K562 (cell line): ENCODE data around the gene PAFAH2. TPM values are rescaled to one million over a fixed set of nuclear protein-coding genes. Genes with fewer than 3 reads are reported as not detected.

Source experiments
- CEBPG ChIP-seq, 3 experiments: fragments of 200-800 bp in 1 of 3; sonication (Bioruptor generic) in 1 of 3; sonication (generic) in 1 of 3; formaldehyde crosslinking in 1 of 3; IDR thresholded peaks in 2 of 3; conservative IDR thresholded peaks in 1 of 3; 2 replicates each; pipeline versions ENCODE4 v1.6.1 to v1.8.0; 2016 to 2022; ENCODE audit warnings: missing compliant biosample characterization in 2 of 3, missing genetic modification characterization in 2 of 3, mild to moderate bottlenecking in 1 of 3, missing genetic modification reagents in 1 of 3
- CEBPZ ChIP-seq: fragments of 150-350 bp; IDR thresholded peaks from 2 replicates; pipeline ENCODE4 v1.6.1; 2014; ENCODE audit warnings: low read depth, mild to moderate bottlenecking, low read length, borderline replicate concordance
- GTF2E2 ChIP-seq: fragments of 200-800 bp; sonication (Bioruptor generic); IDR thresholded peaks from 2 replicates; pipeline ENCODE4 v1.6.1; 2016; ENCODE audit warnings: missing genetic modification characterization, missing compliant biosample characterization
- MYNN ChIP-seq, 2 experiments: sonication (generic); formaldehyde crosslinking in 1 of 2; IDR thresholded peaks; 2 replicates each; pipeline versions ENCODE4 v1.5.0 to v1.6.1; 2016 to 2020; ENCODE audit warnings: antibody characterized with exemption in 1 of 2, missing genetic modification reagents in 1 of 2
- NCOA2 ChIP-seq, 2 experiments: fragments of 450-650 bp; IDR thresholded peaks; 2 replicates each; pipeline ENCODE4 v1.6.1; 2018; ENCODE audit warnings: mild to moderate bottlenecking in 2 of 2, moderate library complexity in 1 of 2; ENCODE audit not compliant: partially characterized antibody in 2 of 2
- SMAD4 ChIP-seq: fragments of 250-450 bp; sonication (Bioruptor Pico); conservative IDR thresholded peaks from 2 replicates; pipeline ENCODE4 v1.8.0; 2021; ENCODE audit warnings: inconsistent platforms, mild to moderate bottlenecking, moderate library complexity
- ZEB2 ChIP-seq: fragments of 450-650 bp; IDR thresholded peaks from 2 replicates; pipeline ENCODE4 v1.6.1; 2016
- ZNF175 ChIP-seq: fragments of 200-800 bp; sonication (Bioruptor generic); IDR thresholded peaks from 2 replicates; pipeline ENCODE4 v1.6.1; 2016; ENCODE audit warnings: low read depth, mild to moderate bottlenecking, missing genetic modification characterization, missing compliant biosample characterization
- polyA plus RNA-seq, 8 experiments: library from polyadenylated mRNA; depleted of rRNA in 4 of 8; stranded (reverse) in 5 of 8; unstranded in 3 of 8; fragments of >200 nt; fragmentation: Nextera tagmentation in 2 of 8; fragmentation: Illumina TruSeq in 1 of 8; extraction: Ambion mirVana in 2 of 8; extraction: Trizol in 1 of 8; gene quantifications; 2 replicates each; pipeline versions ENCODE4 v1.2.1 to v1.2.3, GENCODE V29; 2011 to 2014; ENCODE audit warnings: inconsistent platforms in 1 of 8, missing spikeins in 1 of 8
- total RNA-seq, 7 experiments: library from RNA; depleted of rRNA in 6 of 7; stranded (reverse); fragments of >200 nt in 6 of 7; fragmentation: Illumina TruSeq in 2 of 7; extraction: Trizol in 2 of 7; gene quantifications; 2 replicates each; pipeline versions ENCODE4 v1.2.1 to v1.2.3, GENCODE V29; 2011 to 2021; ENCODE audit warnings: low replicate concordance in 1 of 7

PAFAH2 gene
- total and polyA plus RNA-seq, 9 of the 15 experiments (the other 6 are each of a cell fraction or from before 2014, with no cell fraction given) = 4.2 to 10.9 (median 6.8) TPM

GRCh38 chr1:25933479-25934365, 64.1 kb downstream of the PAFAH2 start (continued):
- TF ChIP-seq CEBPG (CRISPR knock-in tag; IDR thresholded peaks at IDR 0.05) (peak; percentile 83; the same call in 1 of the 2 replicates), CEBPG (tag; conservative IDR thresholded peaks at IDR 0.05 in 1 of 2, IDR thresholded peaks at IDR 0.05 in 1 of 2) (peak in 1 of 2 experiments; percentile 85; a peak in 2 of 4 replicates), SMAD4 (CRISPR knock-in tag) (peak; percentile 10; the same call in 1 of the 2 replicates), NCOA2 (IDR thresholded peaks at IDR 0.05; ENCODE audit: partially characterized antibody in 2 of 2) (no peak), GTF2E2 (tag) (peak; percentile 98), CEBPZ (no peak), ZEB2 (no peak; the same call in 1 of the 2 replicates), MYNN (IDR thresholded peaks at IDR 0.05) (0 out of 2 replicates have a peak, but pooled peaks have one; percentile 40), MYNN (CRISPR knock-in tag; IDR thresholded peaks at IDR 0.05) (no peak), ZNF175 (CRISPR knock-in tag) (peak; percentile 66; the same call in 1 of the 2 replicates)
